Fibroblast of the aortic adventitia (primary cell): ENCODE results near the gene USP25. TPM values are rescaled to one million over a fixed set of nuclear protein-coding genes. Genes with fewer than 3 reads are reported as not detected.

ENCODE experiments used
- DNase-seq: peaks from one replicate; pipeline ENCODE4 v3.0.0-alpha.2; 2010; ENCODE audit warnings: low read depth
- H3K4me3 ChIP-seq: 2 replicates; pipeline ENCODE4 v1.5.1; 2011; ENCODE audit warnings: low read depth, mild to moderate bottlenecking, control low read depth, low read length, moderate library complexity
- total RNA-seq: library from RNA; depleted of rRNA; stranded (reverse); fragments of >200 nt; gene quantifications from 2 replicates; pipeline ENCODE4 v1.2.3, GENCODE V29; 2012; ENCODE audit warnings: low replicate concordance
- TF ChIP-seq, protein P1 (sequence below): IDR thresholded peaks from 2 replicates; pipeline ENCODE4 v1.5.1; 2011; ENCODE audit warnings: mild to moderate bottlenecking, low read length, control low read depth, inconsistent platforms; ENCODE audit not compliant: insufficient read depth

USP25 gene
- total RNA-seq, 1 donor: 37.3 TPM

DNA sequence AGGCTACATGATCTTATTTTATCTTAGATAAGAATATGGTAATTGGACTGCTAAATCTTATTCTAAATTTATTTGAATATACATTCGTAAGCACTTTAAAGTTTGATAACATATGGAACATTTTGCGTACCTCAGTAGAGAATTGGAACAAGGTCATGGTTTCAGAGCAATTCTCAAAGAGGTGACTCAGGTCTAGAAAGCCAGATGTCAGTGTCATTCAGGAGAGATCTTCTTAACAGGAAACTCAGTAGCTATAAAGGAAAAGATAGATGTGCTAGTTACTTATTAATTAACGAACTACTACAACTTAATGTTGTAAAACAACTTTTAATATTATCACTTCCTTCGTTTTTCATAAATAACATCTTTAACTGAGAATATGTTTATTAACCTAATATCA is 142.5 kb downstream of the USP25 start:
- H3K4me3 ChIP-seq: no peak overlapping the region
- no peak for DNase-seq
- TF ChIP-seq, protein P1, sequence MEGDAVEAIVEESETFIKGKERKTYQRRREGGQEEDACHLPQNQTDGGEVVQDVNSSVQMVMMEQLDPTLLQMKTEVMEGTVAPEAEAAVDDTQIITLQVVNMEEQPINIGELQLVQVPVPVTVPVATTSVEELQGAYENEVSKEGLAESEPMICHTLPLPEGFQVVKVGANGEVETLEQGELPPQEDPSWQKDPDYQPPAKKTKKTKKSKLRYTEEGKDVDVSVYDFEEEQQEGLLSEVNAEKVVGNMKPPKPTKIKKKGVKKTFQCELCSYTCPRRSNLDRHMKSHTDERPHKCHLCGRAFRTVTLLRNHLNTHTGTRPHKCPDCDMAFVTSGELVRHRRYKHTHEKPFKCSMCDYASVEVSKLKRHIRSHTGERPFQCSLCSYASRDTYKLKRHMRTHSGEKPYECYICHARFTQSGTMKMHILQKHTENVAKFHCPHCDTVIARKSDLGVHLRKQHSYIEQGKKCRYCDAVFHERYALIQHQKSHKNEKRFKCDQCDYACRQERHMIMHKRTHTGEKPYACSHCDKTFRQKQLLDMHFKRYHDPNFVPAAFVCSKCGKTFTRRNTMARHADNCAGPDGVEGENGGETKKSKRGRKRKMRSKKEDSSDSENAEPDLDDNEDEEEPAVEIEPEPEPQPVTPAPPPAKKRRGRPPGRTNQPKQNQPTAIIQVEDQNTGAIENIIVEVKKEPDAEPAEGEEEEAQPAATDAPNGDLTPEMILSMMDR: no peak

DNA sequence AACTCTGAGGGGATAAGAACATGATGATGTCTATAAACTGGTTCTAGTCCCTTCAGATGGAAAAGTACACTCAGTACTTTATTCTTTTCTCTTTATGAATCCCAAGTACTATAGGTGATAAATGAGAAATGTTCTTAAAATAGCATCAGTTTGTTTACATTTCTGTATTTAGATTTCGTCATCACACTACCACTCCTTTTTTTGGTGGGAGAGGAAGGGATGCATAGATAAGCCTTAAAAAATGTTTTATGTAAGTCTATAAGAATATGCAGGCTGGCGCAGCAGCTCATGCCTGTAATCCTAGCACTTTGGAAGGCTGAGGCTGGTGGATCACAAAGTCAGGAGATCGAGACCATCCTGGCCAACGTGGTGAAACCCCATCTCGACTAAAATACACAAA is 144.8 kb downstream of the USP25 start:
- TF ChIP-seq, protein P1: no peak
- no peak for DNase-seq
- H3K4me3 ChIP-seq: no peak overlapping the region

- no peak for DNase-seq
- no peak overlapping the region for H3K4me3 ChIP-seq
- TF ChIP-seq, protein P1: no peak
Measured at GRCh38 chr21:15875286-15875685, 145.5 kb downstream of the USP25 start.

DNA sequence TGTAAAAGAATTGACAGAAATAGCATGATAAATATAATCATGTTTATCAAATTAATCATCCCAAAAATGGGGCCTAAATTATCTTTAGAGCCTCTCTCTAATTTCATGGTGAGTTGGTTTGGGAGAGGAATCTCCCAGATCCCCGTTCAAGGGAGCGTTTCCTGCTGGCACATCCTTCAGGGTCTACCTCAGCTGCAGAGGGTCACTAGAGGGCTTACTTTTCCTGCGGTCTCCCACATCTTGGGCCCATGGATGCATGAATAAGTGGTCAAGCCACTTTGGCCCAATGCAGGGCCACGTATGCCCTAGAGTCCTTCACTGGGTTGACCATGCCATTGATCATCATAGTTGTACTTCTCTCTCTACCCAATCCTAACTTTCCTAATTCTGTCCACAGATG is 164.1 kb downstream of the USP25 start:
- DNase-seq: no peak
- no peak overlapping the region for H3K4me3 ChIP-seq
- TF ChIP-seq, protein P1: no peak

- TF ChIP-seq, protein P1: peak; percentile 54
- no peak overlapping the region for H3K4me3 ChIP-seq
- DNase-seq: peak; percentile 65
Measured at GRCh38 chr21:15894596-15894995, 164.8 kb downstream of the USP25 start.

DNA sequence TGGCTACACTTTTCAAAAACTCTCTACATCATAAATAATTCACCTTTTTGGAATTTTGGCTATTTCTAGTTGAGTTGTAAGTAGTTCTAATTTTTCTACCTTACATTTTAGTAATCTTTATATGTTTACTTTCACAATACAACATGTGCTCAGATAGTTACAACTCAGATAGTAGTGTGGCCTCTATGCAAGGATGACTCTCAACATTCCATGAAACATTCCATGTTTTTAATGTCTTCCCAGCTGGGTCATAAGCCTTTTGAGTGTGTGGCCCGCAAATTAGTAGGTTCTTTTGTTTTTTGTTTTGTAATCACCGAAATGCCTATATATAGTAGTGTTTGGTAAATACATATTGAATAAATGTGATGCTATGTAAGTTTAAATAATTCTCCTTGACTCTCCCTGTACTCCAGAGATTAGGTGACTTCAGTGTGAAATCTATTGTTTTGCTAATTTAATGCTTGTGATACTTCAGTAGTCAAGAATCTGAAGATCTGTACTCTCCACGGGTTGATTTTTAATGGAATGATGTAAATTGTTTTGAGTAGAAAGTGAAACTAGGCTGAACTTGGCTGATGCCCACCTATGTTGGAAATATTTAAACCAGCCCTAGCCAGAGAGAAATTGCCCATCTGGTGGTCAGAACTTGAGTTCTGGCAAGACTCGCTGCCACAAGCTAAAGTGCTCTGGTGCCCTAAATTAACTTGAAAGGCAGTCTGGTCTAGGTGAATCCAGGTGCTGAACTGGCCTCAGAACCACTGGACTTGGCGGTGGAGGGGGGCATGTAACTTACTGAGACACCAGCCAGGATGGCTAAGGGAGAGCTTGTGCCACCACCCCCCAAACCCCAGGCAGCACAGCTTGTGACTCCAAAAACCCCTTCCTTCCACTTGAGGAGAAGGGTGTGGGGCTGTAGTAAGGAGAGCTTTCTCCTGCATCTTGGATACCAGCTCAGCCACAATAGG is 165.6 kb downstream of the USP25 start:
- TF ChIP-seq, protein P1: no peak
- DNase-seq: peak; percentile 54
- no peak overlapping the region for H3K4me3 ChIP-seq

GRCh38 chr21:15896501-15896900 is 166.7 kb downstream of the USP25 start:
- no peak for DNase-seq

More at GRCh38 chr21:15896501-15896900, 166.7 kb downstream of the USP25 start:
- TF ChIP-seq, protein P1: no peak
- no peak overlapping the region for H3K4me3 ChIP-seq
